Fibroblast of skin of scalp (primary cell): Measurements from ENCODE around the gene FCGR3B. TPM values are rescaled to one million over a fixed set of nuclear protein-coding genes. Genes with fewer than 3 reads are reported as not detected.
A peak's percentile ranks its signal among the peaks of the same experiment; 100 is the strongest.
"Not testable (repeated sequence)": the region's sequence is repeated elsewhere in the genome, so short reads cannot be mapped to it uniquely, and the experiment has no call there.

Experiments used
- DNase-seq: peaks from one replicate; pipeline ENCODE4 v3.0.0-alpha.2; 2013
- polyA plus RNA-seq, 2 experiments: library from polyadenylated mRNA; unstranded; fragments of 120-200 nt; gene quantifications; one replicate each; pipeline ENCODE4 v1.2.1, GENCODE V29; 2013; ENCODE audit not compliant: insufficient read length in 2 of 2

The FCGR3B gene
- polyA plus RNA-seq (2013, experiment 1 of 2; ENCODE audit: insufficient read length): not detected
- not detected for polyA plus RNA-seq (2013, experiment 2 of 2; ENCODE audit: insufficient read length)

GRCh38 chr1:161631076-161631475, at the start of gene FCGR3B:
FCGR3B (minus strand) TSS chr1:161631176; CDS start chr1:161631094, 82 bp downstream.
- DNase-seq: no peak

GRCh38 chr1:161678500-161678899, 47.5 kb upstream of the FCGR3B start:
- no peak for DNase-seq

GRCh38 chr1:161676958-161677689, 46.1 kb upstream of the FCGR3B start:
- no peak for DNase-seq

- no peak for DNase-seq
These were observed 45.5 kb upstream of the FCGR3B start for GRCh38 chr1:161676441-161676840.

GRCh38 chr1:161674908-161675307, 43.9 kb upstream of the FCGR3B start:
- not testable (repeated sequence) for DNase-seq

GRCh38 chr1:161674447-161674846, 43.5 kb upstream of the FCGR3B start:
- not testable (repeated sequence) for DNase-seq

GRCh38 chr1:161673437-161673836, 42.5 kb upstream of the FCGR3B start:
- not testable (repeated sequence) for DNase-seq

- not testable (repeated sequence) for DNase-seq
These were observed 40.4 kb upstream of the FCGR3B start for GRCh38 chr1:161671045-161672020.

- not testable (repeated sequence) for DNase-seq
These were observed 33.7 kb upstream of the FCGR3B start for GRCh38 chr1:161664689-161665088.

- DNase-seq: not testable (repeated sequence)
These were observed 32.6 kb upstream of the FCGR3B start for GRCh38 chr1:161663569-161663968.

GRCh38 chr1:161662684-161663339, 31.8 kb upstream of the FCGR3B start, which contains the start of gene FCGR2B:
FCGR2B (plus strand) TSS chr1:161663143; CDS start chr1:161663242, 99 bp downstream.
- DNase-seq: not testable (repeated sequence)

GRCh38 chr1:161661660-161662311, 30.8 kb upstream of the FCGR3B start:
- DNase-seq: not testable (repeated sequence)

GRCh38 chr1:161658524-161658923, 27.5 kb upstream of the FCGR3B start:
- DNase-seq: not testable (repeated sequence)

- DNase-seq: not testable (repeated sequence)
These were observed 23.0 kb upstream of the FCGR3B start for GRCh38 chr1:161653971-161654370.

- not testable (repeated sequence) for DNase-seq
These were observed 22.6 kb upstream of the FCGR3B start for GRCh38 chr1:161653541-161653940.

- peak; percentile 49 for DNase-seq
These were observed 16.8 kb upstream of the FCGR3B start for GRCh38 chr1:161647507-161648360.

- DNase-seq: not testable (repeated sequence)
These were observed 13.9 kb upstream of the FCGR3B start for GRCh38 chr1:161644855-161645254.

- not testable (repeated sequence) for DNase-seq
These were observed 12.7 kb upstream of the FCGR3B start for GRCh38 chr1:161643481-161644208.

- not testable (repeated sequence) for DNase-seq
These were observed 11.7 kb upstream of the FCGR3B start for GRCh38 chr1:161642697-161643096.

GRCh38 chr1:161639203-161639602, 8.2 kb upstream of the FCGR3B start:
- DNase-seq: not testable (repeated sequence)
